Fibroblast of the aortic adventitia (primary cell): ENCODE results near the gene DDI1. TPM values are rescaled to one million over a fixed set of nuclear protein-coding genes. Genes with fewer than 3 reads are reported as not detected.

Experiments
- DNase-seq: peaks from one replicate; pipeline ENCODE4 v3.0.0-alpha.2; 2010; ENCODE audit warnings: low read depth
- H3K4me3 ChIP-seq: 2 replicates; pipeline ENCODE4 v1.5.1; 2011; ENCODE audit warnings: low read depth, mild to moderate bottlenecking, control low read depth, low read length, moderate library complexity
- total RNA-seq: library from RNA; depleted of rRNA; stranded (reverse); fragments of >200 nt; gene quantifications from 2 replicates; pipeline ENCODE4 v1.2.3, GENCODE V29; 2012; ENCODE audit warnings: low replicate concordance
- TF ChIP-seq, protein P1 (sequence below): IDR thresholded peaks from 2 replicates; pipeline ENCODE4 v1.5.1; 2011; ENCODE audit warnings: mild to moderate bottlenecking, low read length, control low read depth, inconsistent platforms; ENCODE audit not compliant: insufficient read depth

DDI1 gene
- total RNA-seq, 1 donor = not detected

- TF ChIP-seq, protein P1, sequence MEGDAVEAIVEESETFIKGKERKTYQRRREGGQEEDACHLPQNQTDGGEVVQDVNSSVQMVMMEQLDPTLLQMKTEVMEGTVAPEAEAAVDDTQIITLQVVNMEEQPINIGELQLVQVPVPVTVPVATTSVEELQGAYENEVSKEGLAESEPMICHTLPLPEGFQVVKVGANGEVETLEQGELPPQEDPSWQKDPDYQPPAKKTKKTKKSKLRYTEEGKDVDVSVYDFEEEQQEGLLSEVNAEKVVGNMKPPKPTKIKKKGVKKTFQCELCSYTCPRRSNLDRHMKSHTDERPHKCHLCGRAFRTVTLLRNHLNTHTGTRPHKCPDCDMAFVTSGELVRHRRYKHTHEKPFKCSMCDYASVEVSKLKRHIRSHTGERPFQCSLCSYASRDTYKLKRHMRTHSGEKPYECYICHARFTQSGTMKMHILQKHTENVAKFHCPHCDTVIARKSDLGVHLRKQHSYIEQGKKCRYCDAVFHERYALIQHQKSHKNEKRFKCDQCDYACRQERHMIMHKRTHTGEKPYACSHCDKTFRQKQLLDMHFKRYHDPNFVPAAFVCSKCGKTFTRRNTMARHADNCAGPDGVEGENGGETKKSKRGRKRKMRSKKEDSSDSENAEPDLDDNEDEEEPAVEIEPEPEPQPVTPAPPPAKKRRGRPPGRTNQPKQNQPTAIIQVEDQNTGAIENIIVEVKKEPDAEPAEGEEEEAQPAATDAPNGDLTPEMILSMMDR = no peak
- no peak for DNase-seq
These were observed 15.3 kb downstream of the DDI1 start for GRCh38 chr11:104051778-104052177.

DNA sequence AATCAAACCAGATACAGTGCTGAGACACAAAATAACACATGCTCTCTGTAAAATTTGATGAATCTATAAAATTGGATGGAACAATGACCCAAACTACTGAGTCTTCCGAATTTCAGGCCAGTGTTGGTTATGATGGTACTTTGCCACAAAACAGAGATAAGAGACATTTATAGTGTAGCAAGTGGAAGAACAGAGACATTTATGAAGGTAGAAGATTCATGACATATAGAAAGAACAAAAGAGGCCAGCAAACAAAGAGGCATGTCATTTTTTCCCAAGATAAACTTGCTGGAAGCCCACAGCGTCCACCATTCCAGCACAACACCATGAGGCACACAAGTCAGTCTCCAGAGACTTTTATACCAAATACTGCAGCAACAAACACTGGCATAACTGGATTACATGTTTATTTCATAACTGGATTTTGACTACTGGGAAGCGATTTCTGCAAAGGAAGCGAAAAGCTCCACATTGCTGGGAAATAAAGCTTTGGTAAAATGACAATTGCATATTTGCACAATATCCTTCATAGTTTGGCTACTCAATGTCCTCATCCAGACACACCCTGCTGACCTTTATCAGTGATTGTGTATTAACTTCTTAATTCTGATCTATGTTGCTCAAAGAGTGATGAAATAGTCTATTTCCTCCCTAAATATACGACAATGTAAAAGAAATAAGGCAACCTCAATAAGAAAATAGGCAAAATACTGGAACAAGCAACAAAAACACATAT, 17.5 kb downstream of the DDI1 start:
- TF ChIP-seq, protein P1 = no peak
- DNase-seq = no peak
- no peak overlapping the region for H3K4me3 ChIP-seq

More at GRCh38 chr11:104051778-104052177, 15.3 kb downstream of the DDI1 start:
- H3K4me3 ChIP-seq = no peak overlapping the region

DNA sequence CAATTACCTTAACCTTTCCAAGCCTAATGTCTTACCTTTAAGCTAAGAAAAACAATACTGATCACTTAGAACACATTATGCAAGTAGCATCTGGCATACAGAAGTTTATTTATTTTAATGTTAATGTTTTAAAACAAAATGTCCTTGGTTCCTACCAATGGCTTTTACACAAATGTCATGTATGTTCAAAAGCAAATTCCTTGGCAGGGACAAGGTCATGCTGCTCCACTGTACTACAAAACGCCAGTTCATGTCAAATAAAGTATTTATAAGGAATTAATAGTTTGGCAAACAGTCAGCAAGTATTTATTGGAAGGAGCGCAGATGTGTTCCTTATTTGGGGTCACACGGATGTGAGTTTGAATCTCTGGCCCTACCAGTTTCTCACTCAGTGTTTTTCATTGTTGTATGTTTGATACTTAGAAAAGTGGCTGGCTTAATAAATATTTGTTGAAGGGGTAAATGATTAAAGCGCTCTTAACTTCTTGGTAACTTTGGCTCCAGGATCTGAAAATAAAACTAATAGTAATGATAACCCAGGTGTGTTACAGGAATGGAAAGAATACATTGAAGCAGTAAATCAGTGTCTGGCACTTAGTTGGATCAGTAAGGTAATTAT, 18.6 kb downstream of the DDI1 start:
- TF ChIP-seq, protein P1 = no peak
- no peak overlapping the region for H3K4me3 ChIP-seq
- no peak for DNase-seq

GRCh38 chr11:104055596-104055995, 19.2 kb downstream of the DDI1 start:
- no peak for DNase-seq
- H3K4me3 ChIP-seq = no peak overlapping the region
- TF ChIP-seq, protein P1 = no peak

GRCh38 chr11:104057908-104058307, 21.5 kb downstream of the DDI1 start:
- DNase-seq = no peak
- TF ChIP-seq, protein P1 = no peak
- H3K4me3 ChIP-seq = no peak overlapping the region

GRCh38 chr11:104058680-104059079, 22.2 kb downstream of the DDI1 start:
- DNase-seq = no peak

More at GRCh38 chr11:104058680-104059079, 22.2 kb downstream of the DDI1 start:
- H3K4me3 ChIP-seq = no peak overlapping the region
- TF ChIP-seq, protein P1 = no peak
